Ureter (tissue), 1 donor: Measurements from ENCODE around the gene SEPTIN3. TPM values are rescaled to one million over a fixed set of nuclear protein-coding genes. Genes with fewer than 3 reads are reported as not detected.
"Not testable (repeated sequence)": the region's sequence is repeated elsewhere in the genome, so short reads cannot be mapped to it uniquely, and the experiment has no call there.

Experiments
- DNase-seq: peaks from one replicate; pipeline ENCODE4 v3.0.0-alpha.2; 2020; ENCODE audit warnings: low spot score
- total RNA-seq: library from RNA; stranded (reverse); gene quantifications from one replicate; pipeline ENCODE4 v1.2.4, GENCODE V29; 2023
- donor health status: DM: yes; HTN: yes; CAD: no.

Gene SEPTIN3
- total RNA-seq, 1 donor from 2014 or later, result 0.99 TPM

DNA sequence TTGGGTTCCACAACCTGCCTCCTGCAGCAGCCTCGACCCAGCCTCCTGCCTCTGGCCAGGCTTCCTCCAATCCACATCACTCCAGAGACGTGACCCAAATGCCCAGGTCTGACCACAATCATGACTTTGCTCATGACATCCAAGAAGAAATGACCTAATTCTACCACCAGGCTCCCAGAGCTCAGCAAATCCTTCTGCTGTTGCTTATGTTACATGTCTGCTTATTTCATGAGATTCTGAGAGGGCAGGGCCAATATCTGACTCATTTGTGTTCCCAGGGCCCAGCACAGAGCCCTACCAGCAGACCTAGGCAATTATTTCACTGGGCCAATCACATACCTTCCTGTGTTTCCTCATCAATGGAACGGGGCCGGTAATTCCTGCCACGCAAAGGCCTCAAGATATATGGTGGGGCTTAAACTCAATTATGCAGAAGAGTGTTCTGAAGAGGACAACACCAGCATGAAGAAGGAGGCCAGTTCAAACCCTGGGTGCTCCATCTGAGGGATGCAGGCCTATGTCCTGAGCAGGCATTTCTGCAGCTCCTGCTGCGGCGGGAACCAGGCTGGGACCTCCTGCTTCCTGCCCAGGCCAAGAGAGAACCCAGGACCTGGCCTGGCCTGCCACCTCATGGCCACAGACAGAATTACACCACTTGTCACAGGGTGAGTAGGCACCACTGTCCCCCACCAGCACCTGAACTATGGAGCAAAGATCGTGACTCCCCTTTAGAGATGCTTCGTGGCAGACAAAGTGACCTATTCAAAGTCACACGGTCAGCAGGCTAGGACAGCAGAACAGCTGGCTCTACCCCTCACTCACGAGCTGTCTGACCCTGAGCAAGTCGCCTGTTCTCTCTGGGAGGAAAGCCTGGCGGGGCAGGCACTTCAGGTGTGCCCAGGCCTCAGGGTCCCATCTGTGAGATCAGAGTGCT lies 28.1 kb upstream of the SEPTIN3 start:
- peak; percentile 90 for DNase-seq

DNA sequence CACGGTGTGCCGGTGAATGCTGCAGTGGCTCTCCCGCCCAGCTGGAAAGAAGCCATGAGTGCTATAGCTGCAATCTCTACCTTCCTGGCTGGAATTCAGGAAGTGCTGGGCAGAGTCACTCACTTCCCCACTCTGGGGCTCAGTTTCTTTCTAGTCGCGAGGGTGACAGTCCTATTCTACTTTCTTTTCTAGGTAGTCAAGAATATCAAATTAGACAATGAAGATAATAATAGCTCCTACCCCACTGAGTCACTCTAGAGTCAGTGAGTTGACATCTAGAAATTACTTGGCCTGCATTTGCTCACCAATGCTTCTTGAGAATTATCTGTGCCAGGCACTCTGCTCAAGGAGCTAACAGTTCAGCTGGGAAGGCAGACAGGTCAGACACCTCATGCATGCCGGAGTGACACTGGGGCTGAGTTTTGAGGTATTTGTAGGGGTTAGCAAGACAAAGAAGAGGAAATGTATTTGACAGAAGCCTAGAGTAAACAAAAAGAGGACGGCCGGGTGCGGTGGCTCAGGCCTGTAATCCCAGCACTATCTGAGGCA lies 25.5 kb upstream of the SEPTIN3 start:
- no peak for DNase-seq

DNA sequence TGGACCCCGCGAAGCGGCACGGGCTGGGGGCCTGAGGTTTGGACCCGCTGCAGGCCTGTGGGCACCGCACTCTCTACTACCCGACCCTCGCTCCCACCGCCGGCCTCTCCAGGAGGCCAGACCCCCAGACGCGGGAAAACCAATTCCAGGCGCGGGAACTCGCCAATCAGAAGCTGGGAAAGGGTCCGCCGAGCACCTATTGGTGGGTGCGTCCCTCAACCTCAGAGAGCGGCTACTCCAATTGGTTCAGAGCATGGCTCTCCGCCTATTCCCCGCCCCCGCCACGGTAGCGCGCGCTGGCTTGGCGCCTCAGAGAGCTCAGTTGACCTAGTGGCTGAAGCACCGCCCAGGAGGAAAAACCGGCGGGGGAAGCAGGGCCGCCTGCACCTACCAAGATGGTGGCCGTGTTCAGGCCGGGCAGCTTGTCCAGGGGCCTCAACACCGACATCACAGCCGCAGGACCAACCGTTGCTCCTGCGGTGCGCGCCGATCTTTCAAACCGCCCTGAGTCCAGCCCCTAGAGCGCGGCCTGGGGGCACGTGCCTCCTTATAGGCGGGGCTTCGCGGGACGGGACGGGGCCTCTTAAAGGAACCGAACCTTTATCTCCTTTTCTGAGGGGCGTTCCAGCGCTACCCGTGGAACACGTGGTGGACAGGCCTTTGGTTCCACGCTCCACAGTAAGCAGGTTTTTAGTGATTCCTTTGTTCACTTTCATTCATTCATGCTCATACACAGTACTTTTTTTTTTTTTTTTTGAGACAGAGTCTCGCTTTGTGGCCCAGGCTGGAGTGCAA lies 22.4 kb upstream of the SEPTIN3 start, which contains the start of gene CENPM:
TSS of gene CENPM (minus strand) at position 524 of the 795 bp plus-strand sequence. CDS start at position 448, 76 bp downstream.
- DNase-seq, result peak; percentile 93

DNA sequence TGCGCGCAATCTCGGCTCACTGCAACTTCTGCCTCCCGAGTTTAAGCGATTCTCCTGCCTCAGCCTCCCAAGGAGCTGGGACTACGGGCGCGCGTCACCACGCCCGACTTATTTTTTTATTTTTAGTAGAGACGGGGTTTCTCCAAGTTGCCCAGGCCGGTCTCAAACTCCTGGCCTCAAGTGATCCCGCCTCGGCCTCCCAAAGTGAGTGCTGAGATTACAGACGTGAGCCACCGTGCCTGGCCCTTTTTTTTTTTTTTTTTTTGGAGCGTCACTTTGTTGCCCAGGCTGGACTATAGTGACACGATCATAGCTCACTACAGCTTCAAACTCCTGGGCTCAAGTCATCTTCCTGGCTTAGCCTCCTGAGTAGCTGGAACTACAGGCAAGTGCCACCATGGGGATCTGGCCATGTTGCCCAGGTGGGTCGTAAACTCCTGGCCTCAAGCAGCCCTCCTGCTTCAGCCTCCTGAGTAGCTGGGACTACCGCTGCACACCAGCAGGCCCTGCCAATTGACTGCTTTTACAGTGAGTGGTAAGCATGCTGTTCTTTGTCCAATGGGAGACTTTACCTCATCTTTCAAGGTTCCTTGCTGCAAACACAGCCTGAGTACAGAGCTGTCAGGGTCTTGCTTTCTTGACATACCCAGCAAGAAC lies 21.7 kb upstream of the SEPTIN3 start:
- DNase-seq, result no peak

DNA sequence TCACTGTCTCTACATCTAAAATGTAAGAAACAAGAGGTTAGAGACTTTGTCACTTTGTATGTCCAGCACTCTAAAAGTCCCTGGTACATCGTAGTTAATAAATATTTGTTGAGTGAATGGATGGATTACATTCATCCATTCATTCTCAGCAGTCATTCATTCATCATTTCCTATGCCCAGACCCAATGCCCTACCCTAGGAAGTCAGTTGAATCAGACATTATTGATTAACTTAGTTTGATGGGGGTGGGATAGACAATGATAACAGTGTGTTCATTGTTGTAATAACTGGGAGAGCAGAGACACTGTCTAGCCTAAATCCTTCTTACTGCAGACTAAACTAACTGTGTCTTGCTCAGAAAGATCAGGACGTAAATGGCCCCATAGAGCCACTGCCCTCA lies 21.1 kb upstream of the SEPTIN3 start:
- no peak for DNase-seq

DNA sequence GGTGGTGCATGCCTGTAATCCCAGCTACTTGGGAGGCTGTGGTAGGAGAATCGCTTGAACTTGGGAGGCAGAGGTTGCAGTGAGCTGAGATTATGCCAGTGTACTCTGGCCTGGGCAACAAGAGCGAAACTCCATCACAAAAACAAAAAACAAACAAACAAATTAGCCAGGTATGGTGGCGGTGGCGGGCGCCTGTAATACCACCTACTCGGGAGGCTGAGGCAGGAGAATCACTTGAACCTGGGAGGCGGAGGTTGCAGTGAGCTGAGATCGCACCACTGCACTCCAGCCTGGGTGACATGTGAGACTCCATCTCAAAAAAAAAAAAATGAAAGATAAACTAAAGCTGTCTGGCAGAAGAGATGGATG lies 20.3 kb upstream of the SEPTIN3 start:
- not testable (repeated sequence) for DNase-seq

DNA sequence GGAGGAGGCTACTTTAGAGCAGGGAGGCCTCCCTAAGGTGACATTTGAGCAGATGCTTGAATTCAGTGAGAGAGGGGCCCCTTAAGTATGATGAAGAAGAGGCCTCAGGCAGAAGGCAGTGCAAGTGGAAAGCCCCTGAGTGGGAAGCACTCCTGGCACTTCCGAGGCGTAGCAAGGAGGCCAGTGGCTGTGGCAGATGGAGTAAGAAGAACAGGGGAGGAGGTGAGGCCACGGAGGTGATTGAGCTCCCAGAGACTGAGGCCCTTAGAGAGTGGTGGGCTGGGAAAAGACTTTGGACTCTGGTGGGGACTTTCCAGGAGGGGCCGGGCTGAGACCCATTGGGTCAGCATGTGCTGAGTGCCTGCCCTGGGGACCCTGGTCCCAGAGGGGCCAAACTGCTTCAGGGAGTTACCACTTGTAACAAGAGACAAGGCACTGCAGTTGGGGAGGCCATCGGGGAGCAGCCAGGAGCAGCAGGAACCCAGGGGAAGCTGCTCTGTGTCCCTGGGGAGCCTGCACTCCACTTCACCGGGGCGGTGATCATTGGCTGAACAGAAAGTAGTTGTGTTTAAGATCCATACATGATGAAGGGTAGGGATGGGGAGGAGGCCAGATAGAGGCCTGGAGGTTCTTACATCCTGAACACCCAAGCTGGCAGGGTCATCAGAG lies 19.8 kb upstream of the SEPTIN3 start:
- no peak for DNase-seq

DNA sequence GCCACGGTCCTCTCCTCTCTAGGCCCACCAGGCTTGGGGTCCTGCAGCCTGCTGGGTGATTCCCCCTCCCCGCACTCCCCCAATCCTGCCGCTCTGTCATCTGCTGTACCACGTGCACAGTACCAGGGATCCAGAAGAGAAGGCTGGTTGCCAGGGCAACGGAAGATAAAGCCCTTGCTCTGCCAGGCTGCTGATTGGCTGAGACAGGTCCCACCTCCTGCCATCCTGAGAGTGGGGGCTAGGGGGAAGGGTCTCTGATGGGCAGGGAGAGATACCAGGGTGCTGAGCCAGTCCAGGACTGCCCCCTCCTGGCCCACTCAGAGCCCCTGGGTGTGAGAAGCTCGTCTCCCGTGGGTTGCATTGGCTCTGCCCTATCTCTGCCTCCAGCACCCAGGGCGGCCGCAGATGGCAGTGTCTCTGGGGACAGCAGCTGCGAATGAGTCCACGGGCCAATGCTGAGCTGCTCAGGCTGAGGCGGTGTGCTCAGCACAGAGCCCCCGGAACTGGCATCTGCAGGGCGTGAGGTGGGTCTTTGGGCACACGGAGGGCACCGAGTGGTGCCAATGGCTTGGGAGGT lies 17.3 kb upstream of the SEPTIN3 start, which contains the start of gene SMIM45:
TSS of gene SMIM45 (plus strand) at position 253 of the 577 bp plus-strand sequence.
- no peak for DNase-seq

DNA sequence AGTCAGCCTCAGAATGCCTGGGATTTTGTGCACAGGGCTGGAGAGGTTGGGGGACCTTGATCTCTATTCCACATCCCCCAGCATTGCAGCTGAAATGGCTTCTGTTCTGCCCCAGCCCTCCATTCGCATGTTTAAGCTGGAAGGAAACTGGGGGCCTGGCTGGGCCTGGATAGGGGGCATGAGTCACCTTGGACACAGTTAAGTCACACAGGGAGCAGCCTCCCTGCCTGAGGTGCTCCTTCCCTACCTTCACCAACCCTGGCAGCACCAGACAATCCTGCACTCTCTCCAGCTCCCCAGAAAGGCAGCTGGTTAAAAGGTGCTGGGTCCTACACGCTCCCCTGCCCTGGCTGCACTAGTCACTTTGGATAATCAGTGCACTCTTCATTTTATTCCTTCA lies 16.5 kb upstream of the SEPTIN3 start:
- no peak for DNase-seq

DNA sequence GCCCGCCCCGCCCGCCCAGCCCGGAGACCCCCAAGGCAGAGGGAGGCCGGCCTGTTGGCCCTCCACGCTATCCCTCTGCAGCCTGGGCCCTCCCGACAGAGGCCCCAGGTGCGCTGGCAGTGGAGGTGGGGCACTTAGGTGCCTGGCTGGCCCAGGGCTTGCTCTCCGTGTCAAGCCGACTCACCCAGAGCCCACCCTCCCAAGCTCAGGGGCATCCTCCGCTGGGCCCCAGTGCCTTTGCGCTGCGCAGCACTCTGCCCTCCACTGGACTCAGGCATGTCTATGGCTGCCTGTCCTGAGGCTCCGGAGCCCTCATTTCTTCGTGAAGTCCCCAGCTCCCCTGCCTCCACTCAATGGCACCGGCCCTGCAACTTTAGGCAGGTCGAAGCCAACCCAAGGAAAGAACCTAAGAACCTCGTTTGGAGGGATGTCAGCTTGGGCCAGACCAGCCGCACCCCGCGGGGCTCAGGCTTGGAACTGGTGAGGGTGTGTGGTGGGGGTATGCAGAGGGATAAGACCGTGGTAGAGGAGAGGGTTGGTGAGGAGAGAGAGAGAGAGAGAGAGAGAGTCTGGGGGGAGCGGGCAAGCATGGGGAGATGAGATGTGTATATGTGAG lies 11.2 kb upstream of the SEPTIN3 start:
- DNase-seq, result no peak

DNA sequence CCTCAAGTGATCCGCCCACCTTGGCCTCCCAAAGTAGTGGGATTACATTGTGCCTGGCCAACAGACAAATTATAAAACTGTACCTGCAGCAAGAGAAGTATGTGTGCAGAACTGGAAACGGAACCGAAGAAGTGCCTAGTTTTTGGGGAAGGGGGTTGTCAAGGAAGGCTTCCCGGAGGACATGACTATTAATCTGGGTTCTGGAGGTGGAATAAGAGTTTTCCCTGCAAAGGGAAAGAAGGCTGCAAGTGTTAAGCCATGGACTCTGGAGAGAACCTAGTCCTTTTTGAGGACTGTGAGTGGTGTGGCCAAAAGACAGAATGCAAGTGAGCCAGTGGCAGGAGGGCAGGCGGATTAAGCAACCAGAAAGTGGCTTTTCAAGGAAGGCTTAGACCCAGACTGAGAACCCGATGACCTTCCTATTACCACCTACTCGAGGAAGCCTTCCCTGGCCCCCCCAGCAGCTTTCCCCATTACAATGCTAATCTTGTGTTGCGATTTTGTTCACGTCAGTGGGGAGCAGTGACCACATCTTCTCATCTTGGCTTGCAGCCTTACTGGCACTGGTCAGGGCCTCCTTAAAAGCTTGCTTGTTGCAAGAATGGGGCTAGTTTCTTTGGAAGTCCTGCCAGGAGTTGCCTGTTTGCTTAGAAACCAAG lies 5.7 kb upstream of the SEPTIN3 start:
- DNase-seq, result no peak

DNA sequence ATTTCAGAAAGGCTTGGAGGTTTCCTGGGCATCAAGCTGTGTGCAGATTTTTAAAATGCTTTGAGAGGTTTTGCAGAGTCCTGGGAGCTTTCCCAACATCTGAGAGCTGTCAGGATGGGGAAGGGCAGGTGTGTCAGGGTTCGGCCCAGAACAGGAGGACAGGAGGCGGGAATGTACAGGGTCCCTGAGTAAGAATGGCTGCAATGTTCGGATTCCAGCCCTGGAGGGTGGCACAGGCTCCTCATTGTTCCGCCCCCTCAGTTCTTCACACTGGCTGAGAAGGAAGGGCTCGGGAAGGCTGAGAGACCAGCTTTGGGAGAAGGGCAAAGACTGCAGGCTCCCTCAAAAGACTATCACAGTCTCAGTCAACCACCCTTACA lies 5.1 kb upstream of the SEPTIN3 start:
- no peak for DNase-seq

DNA sequence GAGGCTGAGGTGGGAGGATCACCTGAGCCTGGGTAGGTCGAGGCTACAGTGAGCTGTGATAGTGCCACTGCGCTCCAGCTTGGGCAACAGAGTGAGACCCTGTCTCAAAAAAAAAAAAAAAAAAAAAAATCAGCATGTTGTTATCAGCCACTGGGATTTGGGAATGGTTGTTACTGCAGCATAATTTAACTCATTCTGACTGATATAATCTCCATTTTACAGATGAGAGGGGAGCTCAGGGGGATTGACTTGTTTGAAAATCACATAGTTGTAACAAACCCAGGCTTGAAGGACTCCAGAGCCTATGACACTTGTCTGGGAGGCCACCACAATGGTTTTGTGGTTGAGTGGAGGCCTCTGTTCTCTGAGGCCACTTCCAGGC lies 3.0 kb upstream of the SEPTIN3 start:
- DNase-seq, result no peak

DNA sequence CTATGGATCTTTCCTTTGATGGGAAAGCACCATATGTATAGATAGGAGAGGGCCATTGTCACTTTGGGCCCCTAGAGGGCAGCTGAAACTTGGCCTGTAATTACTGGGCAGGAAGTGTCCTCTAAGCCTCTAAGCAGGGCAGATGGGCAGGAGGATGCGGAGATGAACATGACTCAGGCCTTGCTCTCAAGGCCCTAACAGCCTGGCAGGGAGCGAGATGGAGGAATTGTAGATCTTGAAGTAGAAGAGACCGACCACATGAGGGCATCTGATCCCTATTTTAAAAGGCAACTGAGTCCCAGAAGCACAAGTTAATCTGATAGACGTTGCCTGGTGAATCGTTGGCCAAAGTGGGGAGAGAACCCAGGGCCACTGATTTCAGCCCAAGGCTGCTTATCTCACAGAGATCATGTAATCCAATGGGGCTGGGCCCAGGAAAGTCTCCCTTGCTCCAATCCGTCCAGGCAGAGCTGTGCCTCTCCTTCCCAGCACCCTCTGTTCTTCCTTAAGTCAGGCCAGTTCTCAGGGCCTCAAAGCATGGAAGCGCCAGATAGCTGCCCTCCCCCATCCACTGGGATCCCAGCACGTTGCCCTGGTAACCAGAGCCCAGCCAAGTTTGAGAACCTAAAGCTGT lies 2.5 kb upstream of the SEPTIN3 start:
- no peak for DNase-seq

DNA sequence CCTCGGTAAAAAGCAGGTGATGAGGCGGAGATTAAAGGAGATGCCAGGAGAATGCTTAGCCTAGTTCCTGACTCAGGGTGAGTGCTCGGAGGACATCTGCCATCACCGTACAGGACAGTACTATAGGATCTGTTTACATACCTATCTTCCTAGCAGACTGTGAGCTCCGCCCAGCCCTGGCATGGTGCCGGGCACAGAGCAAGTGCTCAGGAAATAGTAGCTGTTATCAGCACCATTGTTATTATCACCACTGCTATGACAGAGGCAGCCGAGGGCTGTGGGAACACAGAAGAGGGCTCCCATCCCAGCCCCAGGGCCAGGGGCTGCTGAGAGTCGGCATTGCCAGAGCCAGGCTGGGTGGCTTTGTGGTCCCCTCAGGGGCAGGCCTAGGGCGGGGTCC lies 642 bp upstream of the SEPTIN3 start:
- no peak for DNase-seq

DNA sequence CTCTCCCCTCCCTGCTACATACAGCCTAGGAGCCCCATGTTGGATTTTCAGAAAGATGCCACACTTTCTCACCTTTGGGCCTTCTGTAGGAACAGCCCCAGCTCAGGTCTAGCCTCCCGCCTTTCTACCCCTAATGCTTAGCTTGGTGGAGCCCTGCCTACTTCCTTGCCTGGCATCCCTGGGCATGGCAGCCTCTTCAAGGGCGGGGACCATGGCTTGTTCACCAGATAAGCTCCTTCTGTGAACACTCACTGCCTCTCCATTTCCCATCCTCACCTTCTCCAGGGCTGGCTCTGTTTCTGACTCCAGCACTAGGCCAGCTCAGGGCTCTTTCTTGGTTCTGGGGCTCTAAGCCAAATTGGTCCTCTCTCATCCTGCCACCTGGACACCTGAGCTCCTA lies 1.4 kb downstream of the SEPTIN3 start:
- DNase-seq, result no peak

DNA sequence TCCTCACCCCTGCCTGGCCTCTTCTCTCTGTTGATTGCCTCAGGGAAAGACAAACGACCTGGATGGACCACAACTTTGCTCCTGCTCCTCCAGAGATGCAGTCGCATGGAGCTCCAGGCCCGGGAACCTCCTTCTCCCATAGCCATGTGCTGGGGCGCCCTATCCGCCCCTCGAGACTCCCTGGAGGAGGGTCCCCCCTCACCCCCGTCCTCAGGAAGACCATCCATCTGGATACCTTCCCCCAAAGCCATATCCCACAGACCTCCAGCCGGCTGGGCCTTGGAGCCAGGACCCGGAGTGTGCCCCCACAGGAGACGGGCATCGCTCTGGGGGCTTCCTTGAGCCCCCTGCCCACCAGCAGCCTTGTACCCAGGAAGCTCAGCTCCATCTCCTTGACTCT lies 2.2 kb downstream of the SEPTIN3 start:
- no peak for DNase-seq

DNA sequence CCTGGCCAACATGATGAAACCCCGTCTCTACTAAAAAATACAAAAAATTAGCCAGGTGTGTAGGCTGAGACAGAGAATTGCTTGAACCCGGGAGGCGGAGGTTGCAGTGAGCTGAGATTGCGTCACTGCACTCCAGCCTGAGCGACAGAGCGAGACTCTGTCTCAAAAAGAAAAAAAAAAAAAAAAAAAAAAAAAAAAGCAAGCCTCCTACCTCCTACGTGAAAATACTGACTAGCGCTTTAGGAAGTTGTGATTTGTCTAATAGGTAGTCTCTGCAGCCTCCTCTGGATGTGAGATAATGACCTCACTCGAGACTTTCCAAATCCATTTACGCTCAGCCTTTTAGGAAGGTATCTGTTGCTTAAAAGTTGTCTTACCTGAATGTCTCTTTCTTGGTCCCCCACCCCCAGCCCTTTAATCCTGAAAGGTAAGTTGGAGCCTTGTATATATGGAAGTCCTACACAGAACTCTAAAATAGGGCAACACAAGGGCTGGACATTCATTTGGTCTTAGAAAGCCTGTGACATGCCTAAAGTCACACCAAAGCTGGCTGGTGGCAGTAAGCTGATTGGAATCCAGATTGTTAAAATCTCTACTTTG lies 5.5 kb downstream of the SEPTIN3 start:
- DNase-seq, result no peak
